Breast epithelium (tissue), 3 donors: Measurements from ENCODE around the gene TMPRSS6.

Source experiments
- CTCF ChIP-seq, 3 donors: fragments of 450-650 bp; IDR thresholded peaks; one replicate each; pipeline ENCODE4 v1.5.1; 2016 to 2017; ENCODE audit warnings: antibody characterized with exemption in 3 of 3, mild to moderate bottlenecking in 3 of 3, moderate library complexity in 3 of 3
- POLR2A ChIP-seq: fragments of 450-650 bp; IDR thresholded peaks from one replicate; pipeline ENCODE4 v1.6.1; 2016; ENCODE audit warnings: antibody characterized with exemption, mild to moderate bottlenecking, moderate library complexity
- POLR2AphosphoS5 ChIP-seq, 3 donors: sonication (generic); formaldehyde crosslinking; IDR thresholded peaks; one replicate each; pipeline ENCODE4 v1.6.1; 2017; ENCODE audit warnings: antibody characterized with exemption in 3 of 3

DNA sequence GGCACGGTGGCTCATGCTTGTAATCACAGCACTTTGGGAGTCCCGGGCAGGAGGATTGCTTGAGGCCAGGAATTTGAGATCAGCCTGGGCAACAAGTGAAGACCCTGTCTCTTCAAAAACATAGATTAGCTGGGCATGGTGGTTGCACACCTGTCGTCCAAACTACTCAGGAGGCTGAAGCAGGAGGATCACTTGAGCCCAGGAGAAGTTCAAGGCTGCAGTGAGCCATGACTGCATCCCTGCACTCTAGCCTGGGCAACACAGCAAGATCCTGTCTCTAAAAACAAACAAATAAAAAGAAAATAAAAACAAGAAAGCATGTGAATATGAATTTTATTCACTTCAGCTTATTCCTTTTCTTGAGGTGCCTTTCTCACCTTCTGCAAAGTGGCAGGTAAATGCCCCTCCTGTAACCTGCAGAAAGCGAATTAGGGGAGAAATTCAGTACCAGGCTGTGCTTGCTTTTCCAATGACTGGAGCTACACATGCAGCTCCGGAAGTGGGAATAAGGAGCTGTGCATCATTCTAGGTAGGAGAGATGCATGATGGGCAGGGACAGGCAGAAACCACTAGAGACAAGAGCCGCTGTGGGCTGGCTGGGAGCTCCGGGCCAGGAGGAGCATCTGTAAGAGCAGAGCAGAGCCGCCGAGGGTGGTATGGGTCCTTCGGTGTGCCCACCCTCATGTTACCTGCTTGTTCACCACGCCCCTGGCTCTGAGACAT lies 72.7 kb downstream of the TMPRSS6 start:
- TF ChIP-seq POLR2A (no peak), CTCF (IDR thresholded peaks at IDR 0.05) (no peak), POLR2AphosphoS5 (IDR thresholded peaks at IDR 0.05) (no peak)
